Measurements from ENCODE around the gene LMNTD1. TPM values are rescaled to one million over a fixed set of nuclear protein-coding genes. Genes with fewer than 3 reads are reported as not detected.
"Not testable (repeated sequence)": the region's sequence is repeated elsewhere in the genome, so short reads cannot be mapped to it uniquely, and the experiment has no call there.

The LMNTD1 gene
- total RNA-seq, 2 donors from 2014 or later, result 36.9 to 54.7 TPM

DNA sequence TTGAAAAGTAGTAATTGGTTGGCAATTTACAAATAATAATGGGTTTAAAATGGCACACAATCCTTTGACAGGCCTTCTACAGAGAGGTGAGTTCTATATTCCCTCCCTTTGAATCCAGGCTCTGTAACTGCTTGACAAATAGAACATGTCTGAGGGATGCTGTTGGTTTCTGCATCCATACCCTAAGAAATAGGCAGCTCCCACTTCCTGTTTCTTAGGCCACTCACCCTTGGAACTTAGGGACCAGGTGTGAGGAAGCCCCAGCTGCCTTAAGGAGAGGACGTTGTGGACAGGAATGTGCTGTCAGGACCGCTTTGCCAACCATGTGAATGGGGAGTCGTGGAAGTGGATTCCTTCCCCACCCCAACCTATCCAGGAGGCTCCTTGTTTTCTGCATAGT, 59.4 kb downstream of the LMNTD1 start:
- Mint-ChIP-seq H3K9me3 (peaks cover 69% of the 10 kb centered on the region), H3K27ac (no peak overlapping the region), H3K36me3 (ENCODE audit: low read depth) (peaks cover 76% of the 10 kb centered on the region), H3K27me3 (ENCODE audit: insufficient read depth) (peaks cover 1% of the 10 kb centered on the region), H3K4me3 (no peak overlapping the region), H3K4me1 (peaks cover 39% of the 10 kb centered on the region)
- Histone ChIP-seq H3K27me3 (ENCODE audit: control insufficient read depth, insufficient read depth, low read length, poor library complexity, severe bottlenecking) (no peaks in the 10 kb centered on the region), H3K9me3 (ENCODE audit: control insufficient read depth, low read length) (peaks cover 87% of the 10 kb centered on the region), H3K9ac (ENCODE audit: extremely low read depth, low read length, poor library complexity, severe bottlenecking) (no peak overlapping the region), H3K36me3 (ENCODE audit: control insufficient read depth, insufficient read depth, low read length) (peaks cover 71% of the 10 kb centered on the region), H3K4me1 (ENCODE audit: control insufficient read depth, insufficient read depth, low read length) (peaks cover 3% of the 10 kb centered on the region), H3K4me3 (ENCODE audit: low read length) (peak overlapping the region; percentile 10), H3K27ac (ENCODE audit: low read depth, low read length) (no peak overlapping the region)
- no peak for DNase-seq
- 89% methylated on average over 3 of the region's 3 CpGs; no CpG with 5 or more reads in 1 of the 2 experiments for WGBS, 2 experiments (ENCODE audit: insufficient coverage in 1 of 2, insufficient read length in 1 of 2)
- no peak for TF ChIP-seq CTCF (conservative IDR thresholded peaks at IDR 0.05)

GRCh38 chr12:25491396-25492325, 61.4 kb downstream of the LMNTD1 start:
- peak overlapping the region; percentile 70 for H3K4me3 ChIP-seq (ENCODE audit: low read length)
- Mint-ChIP-seq H3K27me3 (ENCODE audit: insufficient read depth) (peaks cover 3% of the 10 kb centered on the region), H3K4me3 (no peak overlapping the region), H3K36me3 (ENCODE audit: low read depth) (peaks cover 66% of the 10 kb centered on the region), H3K4me1 (peaks cover 39% of the 10 kb centered on the region), H3K9me3 (peaks cover 61% of the 10 kb centered on the region), H3K27ac (peak overlapping the region; percentile 88)
- H3K4me1 ChIP-seq (ENCODE audit: control insufficient read depth, insufficient read depth, low read length), result peaks cover 3% of the 10 kb centered on the region
- TF ChIP-seq CTCF (conservative IDR thresholded peaks at IDR 0.05), result no peak
- WGBS, 2 experiments (ENCODE audit: insufficient coverage in 1 of 2, insufficient read length in 1 of 2), result 67 to 95% methylated on average over 3 to 4 of the region's 4 CpGs
- DNase-seq, result peak; percentile 75
- H3K27me3 ChIP-seq (ENCODE audit: control insufficient read depth, insufficient read depth, low read length, poor library complexity, severe bottlenecking), result no peaks in the 10 kb centered on the region
- H3K36me3 ChIP-seq (ENCODE audit: control insufficient read depth, insufficient read depth, low read length), result peaks cover 50% of the 10 kb centered on the region
- H3K9ac ChIP-seq (ENCODE audit: extremely low read depth, low read length, poor library complexity, severe bottlenecking), result no peak overlapping the region
- peaks cover 70% of the 10 kb centered on the region for H3K9me3 ChIP-seq (ENCODE audit: control insufficient read depth, low read length)
- no peak overlapping the region for H3K27ac ChIP-seq (ENCODE audit: low read depth, low read length)

DNA sequence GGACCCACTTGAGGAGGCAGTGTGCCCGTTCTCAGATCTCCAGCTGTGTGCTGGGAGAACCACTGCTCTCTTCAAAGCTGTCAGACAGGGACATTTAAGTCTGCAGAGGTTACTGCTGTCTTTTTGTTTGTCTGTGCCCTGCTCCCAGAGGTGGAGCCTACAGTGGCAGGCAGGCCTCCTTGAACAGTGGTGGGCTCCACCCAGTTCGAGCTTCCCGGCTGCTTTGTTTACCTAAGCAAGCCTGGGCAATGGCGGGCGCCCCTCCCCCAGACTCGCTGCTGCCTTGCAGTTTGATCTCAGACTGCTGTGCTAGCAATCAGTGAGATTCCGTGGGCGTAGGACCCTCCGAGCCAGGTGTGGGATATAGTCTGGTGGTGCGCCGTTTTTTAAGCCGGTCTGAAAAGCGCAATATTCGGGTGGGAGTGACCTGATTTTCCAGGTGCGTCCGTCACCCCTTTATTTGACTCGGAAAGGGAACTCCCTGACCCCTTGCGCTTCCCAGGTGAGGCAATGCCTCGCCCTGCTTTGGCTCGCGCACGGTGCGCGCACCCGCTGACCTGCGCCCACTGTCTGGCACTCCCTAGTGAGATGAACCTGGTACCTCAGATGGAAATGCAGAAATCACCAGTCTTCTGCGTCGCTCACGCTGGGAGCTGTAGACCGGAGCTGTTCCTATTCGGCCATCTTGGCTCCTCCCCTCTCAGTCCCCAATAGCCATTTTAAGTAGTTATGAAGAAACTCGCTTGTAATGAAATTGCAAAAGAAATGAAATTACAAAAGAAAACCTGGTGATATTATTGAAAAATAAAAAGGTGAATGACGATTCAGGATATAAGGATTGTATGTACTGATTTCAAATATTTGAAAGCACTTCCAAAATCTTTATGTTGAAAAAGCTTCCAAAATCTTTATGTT, 63.9 kb downstream of the LMNTD1 start:
- H3K4me1 ChIP-seq (ENCODE audit: control insufficient read depth, insufficient read depth, low read length); H3K27me3 ChIP-seq (ENCODE audit: control insufficient read depth, insufficient read depth, low read length, poor library complexity, severe bottlenecking); H3K27me3 Mint-ChIP-seq (ENCODE audit: insufficient read depth); H3K27ac ChIP-seq (ENCODE audit: low read depth, low read length); H3K9ac ChIP-seq (ENCODE audit: extremely low read depth, low read length, poor library complexity, severe bottlenecking): not testable (repeated sequence)
- H3K9me3 Mint-ChIP-seq, result peaks cover 63% of the 10 kb centered on the region
- peaks cover 54% of the 10 kb centered on the region for H3K9me3 ChIP-seq (ENCODE audit: control insufficient read depth, low read length)
- peaks cover 52% of the 10 kb centered on the region for H3K36me3 Mint-ChIP-seq (ENCODE audit: low read depth)
- DNase-seq, result peak; percentile 69
- peak overlapping the region; percentile 70 for H3K4me3 ChIP-seq (ENCODE audit: low read length)
- peaks cover 34% of the 10 kb centered on the region for H3K36me3 ChIP-seq (ENCODE audit: control insufficient read depth, insufficient read depth, low read length)
- peaks cover 27% of the 10 kb centered on the region for H3K4me1 Mint-ChIP-seq
- 70 to 92% methylated on average over 4 to 23 of the region's 33 CpGs for WGBS, 2 experiments (ENCODE audit: insufficient coverage in 1 of 2, insufficient read length in 1 of 2)
- H3K27ac Mint-ChIP-seq, result peak overlapping the region; percentile 96
- H3K4me3 Mint-ChIP-seq, result peak overlapping the region; percentile 65
